Esophagus (tissue), 2 donors: Measurements from ENCODE around the gene FREM2. TPM values are rescaled to one million over a fixed set of nuclear protein-coding genes. Genes with fewer than 3 reads are reported as not detected.

Source experiments
- H3K27ac ChIP-seq, 2 donors: one replicate each; pipeline ENCODE4 v1.5.1; 2013; ENCODE audit warnings: low read depth in 2 of 2, mild to moderate bottlenecking in 2 of 2, inconsistent platforms in 1 of 2, low read length in 1 of 2, moderate library complexity in 1 of 2
- H3K27me3 ChIP-seq, 2 donors: one replicate each; pipeline ENCODE4 v1.6.1; 2013; ENCODE audit warnings: low read length in 2 of 2, control low read depth in 1 of 2, mild to moderate bottlenecking in 1 of 2; ENCODE audit not compliant: insufficient read depth in 2 of 2, control insufficient read depth in 1 of 2
- H3K36me3 ChIP-seq, 2 donors: one replicate each; pipeline ENCODE4 v1.6.1; 2013; ENCODE audit warnings: low read length in 1 of 2; ENCODE audit not compliant: control insufficient read depth in 2 of 2, insufficient read depth in 2 of 2
- H3K4me1 ChIP-seq, 2 donors: one replicate each; pipeline ENCODE4 v1.6.1; 2013; ENCODE audit warnings: low read length in 1 of 2; ENCODE audit not compliant: control insufficient read depth in 2 of 2, insufficient read depth in 2 of 2
- H3K4me3 ChIP-seq, 2 donors: one replicate each; pipeline ENCODE4 v1.5.1; 2013; ENCODE audit warnings: low read length in 2 of 2, mild to moderate bottlenecking in 2 of 2, low read depth in 1 of 2, moderate library complexity in 1 of 2
- H3K9me3 ChIP-seq, 2 donors: one replicate each; pipeline ENCODE4 v1.6.1; 2013; ENCODE audit warnings: mild to moderate bottlenecking in 2 of 2, low read depth in 1 of 2, low read length in 1 of 2, moderate library complexity in 1 of 2; ENCODE audit not compliant: control insufficient read depth in 2 of 2, insufficient read depth in 1 of 2
- WGBS, 2 donors: extraction: QIAGEN DNeasy Blood & Tissue Kit; methylation state at CpG; one replicate each; pipeline ENCODE4 v1.1.7; 2013; 5-methylcytosine and 5-hydroxymethylcytosine counted together
- polyA plus RNA-seq, 2 donors: library from polyadenylated mRNA; stranded (reverse); fragments of 200-250 nt; gene quantifications; one replicate each; pipeline ENCODE4 v1.2.3, GENCODE V29; 2013
- donor health status: healthy with polysubstance abuse.
- donor health status: Bipolar disorder and iron deficiency.

The FREM2 gene
- polyA plus RNA-seq, 2 donors: 0.01 to 0.02 TPM

GRCh38 chr13:38796890-38797289 is 110.0 kb downstream of the FREM2 start:
- H3K9me3 ChIP-seq: peaks cover 0 to 2% of the 10 kb centered on the region in 2 donors

DNA sequence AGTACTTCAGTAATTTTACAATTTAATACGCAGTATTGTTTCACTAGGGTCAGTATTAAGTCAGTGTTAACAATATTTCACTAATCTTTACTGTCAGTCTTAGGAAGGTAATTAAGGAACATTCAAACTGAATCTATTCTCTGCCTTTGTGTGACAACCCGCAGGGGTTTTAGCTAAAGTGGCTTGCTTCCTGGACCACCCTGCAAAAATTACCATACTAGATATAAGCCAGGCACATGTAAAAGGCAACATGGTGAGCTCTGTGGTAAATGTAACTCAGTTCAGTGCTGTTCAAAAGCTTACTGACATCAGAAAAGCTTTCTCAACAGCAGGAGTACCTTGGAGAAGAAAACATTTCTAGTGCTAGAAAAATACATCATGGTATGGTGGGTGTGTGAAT is 116.7 kb downstream of the FREM2 start:
- Histone ChIP-seq H3K27me3 (no peaks in the 10 kb centered on the region), H3K9me3 (peaks cover 0 to 5% of the 10 kb centered on the region in 2 donors), H3K36me3 (no peaks in the 10 kb centered on the region), H3K4me1 (no peaks in the 10 kb centered on the region), H3K27ac (no peak overlapping the region), H3K4me3 (no peak overlapping the region)
- 69 to 73% methylated on average over 2 of the region's 2 CpGs for WGBS, 2 donors

More at GRCh38 chr13:38796890-38797289, 110.0 kb downstream of the FREM2 start:
- Histone ChIP-seq H3K27me3 (no peaks in the 10 kb centered on the region), H3K27ac (no peak overlapping the region), H3K36me3 (no peaks in the 10 kb centered on the region), H3K4me1 (no peaks in the 10 kb centered on the region), H3K4me3 (no peak overlapping the region)
- 93 to 97% methylated on average over 1 of the region's 1 CpG for WGBS, 2 donors

GRCh38 chr13:38804061-38804460 is 117.2 kb downstream of the FREM2 start:
- H3K9me3 ChIP-seq: peaks cover 0 to 5% of the 10 kb centered on the region in 2 donors
- H3K27me3 ChIP-seq: no peaks in the 10 kb centered on the region
- no peaks in the 10 kb centered on the region for H3K36me3 ChIP-seq
- no peaks in the 10 kb centered on the region for H3K4me1 ChIP-seq
- H3K4me3 ChIP-seq: no peak overlapping the region
- WGBS, 2 donors: 91% methylated on average over 2 of the region's 2 CpGs
- H3K27ac ChIP-seq: no peak overlapping the region

- no peak overlapping the region for H3K27ac ChIP-seq
- no peak overlapping the region for H3K4me3 ChIP-seq
- peaks cover 0 to 5% of the 10 kb centered on the region in 2 donors for H3K9me3 ChIP-seq
- WGBS, 2 donors: 34 to 73% methylated on average over 1 of the region's 1 CpG
- no peaks in the 10 kb centered on the region for H3K27me3 ChIP-seq
- H3K36me3 ChIP-seq: no peaks in the 10 kb centered on the region
- no peaks in the 10 kb centered on the region for H3K4me1 ChIP-seq
Observed at GRCh38 chr13:38804536-38804935, 117.7 kb downstream of the FREM2 start.

- Histone ChIP-seq H3K27ac (no peak overlapping the region), H3K36me3 (no peaks in the 10 kb centered on the region), H3K4me1 (no peaks in the 10 kb centered on the region), H3K27me3 (no peaks in the 10 kb centered on the region), H3K9me3 (no peaks in the 10 kb centered on the region), H3K4me3 (no peak overlapping the region)
- 24 to 43% methylated on average over 1 of the region's 1 CpG for WGBS, 2 donors
Observed at GRCh38 chr13:38814331-38814730, 127.5 kb downstream of the FREM2 start.

- 44 to 72% methylated on average over 1 of the region's 1 CpG for WGBS, 2 donors
Observed at GRCh38 chr13:38819053-38819452, 132.2 kb downstream of the FREM2 start.

GRCh38 chr13:38819596-38819995 is 132.7 kb downstream of the FREM2 start:
- no peaks in the 10 kb centered on the region for H3K27me3 ChIP-seq
- H3K4me1 ChIP-seq: no peaks in the 10 kb centered on the region
- no peak overlapping the region for H3K4me3 ChIP-seq
- no peak overlapping the region for H3K27ac ChIP-seq
- no peaks in the 10 kb centered on the region for H3K36me3 ChIP-seq
- WGBS, 2 donors: 77 to 79% methylated on average over 2 of the region's 2 CpGs
- no peaks in the 10 kb centered on the region for H3K9me3 ChIP-seq

More at GRCh38 chr13:38819053-38819452, 132.2 kb downstream of the FREM2 start:
- no peaks in the 10 kb centered on the region for H3K27me3 ChIP-seq
- H3K4me1 ChIP-seq: no peaks in the 10 kb centered on the region
- no peak overlapping the region for H3K4me3 ChIP-seq
- H3K36me3 ChIP-seq: no peaks in the 10 kb centered on the region
- no peaks in the 10 kb centered on the region for H3K9me3 ChIP-seq
- H3K27ac ChIP-seq: no peak overlapping the region

- Histone ChIP-seq H3K27me3 (no peaks in the 10 kb centered on the region), H3K36me3 (no peaks in the 10 kb centered on the region), H3K4me1 (no peaks in the 10 kb centered on the region), H3K9me3 (no peaks in the 10 kb centered on the region), H3K27ac (no peak overlapping the region), H3K4me3 (no peak overlapping the region)
- WGBS, 2 donors: 63 to 71% methylated on average over 8 of the region's 8 CpGs
Observed at GRCh38 chr13:38821770-38822551, 135.1 kb downstream of the FREM2 start.

DNA sequence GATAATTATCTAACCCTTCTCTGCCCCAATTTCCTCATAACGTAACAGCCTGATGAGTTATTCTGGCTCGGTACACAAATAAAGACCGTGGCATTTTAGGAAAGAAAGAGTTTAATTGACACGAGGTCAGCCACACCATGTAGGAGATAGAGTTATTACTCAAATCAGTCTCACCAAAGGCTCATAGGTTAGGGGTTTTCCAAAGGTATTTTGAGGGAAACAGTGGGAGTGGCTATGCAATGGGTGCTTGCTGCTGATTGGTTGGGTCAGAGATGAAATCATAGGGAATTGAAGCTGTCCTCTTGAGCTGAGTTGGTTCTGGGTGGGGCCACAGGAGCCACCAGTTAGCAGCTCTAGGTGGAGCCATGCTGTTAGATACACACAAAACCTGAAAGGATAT is 137.5 kb downstream of the FREM2 start:
- Histone ChIP-seq H3K27me3 (no peaks in the 10 kb centered on the region), H3K9me3 (no peaks in the 10 kb centered on the region), H3K4me1 (no peaks in the 10 kb centered on the region), H3K4me3 (no peak overlapping the region), H3K27ac (no peak overlapping the region), H3K36me3 (no peaks in the 10 kb centered on the region)
- 79 to 85% methylated on average over 4 of the region's 4 CpGs for WGBS, 2 donors
